ENCODE measurements around the gene COL3A1.

COL3A1 gene

GRCh38 chr2:189008555-189009262 lies 34.5 kb downstream of the COL3A1 start:
- no peak for DNase-seq
- ChIA-PET CTCF (no interaction called here), POLR2A (no interaction called here)
- no peak overlapping the region for H3K27ac ChIP-seq (ENCODE audit: insufficient read depth in 1 of 2, low read depth in 1 of 2, low read length in 2 of 2, poor library complexity in 1 of 2, severe bottlenecking in 2 of 2)
- WGBS (ENCODE audit: insufficient coverage), result 98% methylated on average over 7 of the region's 9 CpGs
- H3K4me3 ChIP-seq (ENCODE audit: control insufficient read depth in 1 of 7, extremely low read depth in 1 of 7, insufficient read depth in 4 of 7, low read depth in 2 of 7, low read length in 6 of 7), result no peak overlapping the region
- no peaks in the 10 kb centered on the region for H3K4me1 ChIP-seq (ENCODE audit: control extremely low read depth in 1 of 4, control insufficient read depth in 4 of 4, insufficient read depth in 4 of 4, low read length in 3 of 4)
- no peaks in the 10 kb centered on the region for H3K9me3 ChIP-seq (ENCODE audit: control extremely low read depth in 1 of 5, control insufficient read depth in 4 of 5, insufficient read depth in 2 of 5, low read depth in 1 of 5, low read length in 4 of 5)
- no peaks in the 10 kb centered on the region for H3K36me3 ChIP-seq (ENCODE audit: control insufficient read depth in 4 of 4, insufficient read depth in 4 of 4, low read length in 3 of 4)
- no peaks in the 10 kb centered on the region for H3K27me3 ChIP-seq (replicated peaks in 2 of 5; ENCODE audit: control insufficient read depth in 4 of 5, insufficient read depth in 5 of 5, low read length in 4 of 5)

DNA sequence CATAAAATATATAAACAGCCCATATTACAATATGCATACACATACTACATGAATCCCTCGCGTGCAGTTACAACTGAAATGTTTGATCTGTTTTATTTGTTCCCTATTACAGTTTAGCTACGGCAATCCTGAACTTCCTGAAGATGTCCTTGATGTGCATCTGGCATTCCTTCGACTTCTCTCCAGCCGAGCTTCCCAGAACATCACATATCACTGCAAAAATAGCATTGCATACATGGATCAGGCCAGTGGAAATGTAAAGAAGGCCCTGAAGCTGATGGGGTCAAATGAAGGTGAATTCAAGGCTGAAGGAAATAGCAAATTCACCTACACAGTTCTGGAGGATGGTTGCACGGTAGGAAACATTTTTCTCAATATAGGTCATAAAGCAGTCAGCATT lies 36.4 kb downstream of the COL3A1 start:
- POLR2A ChIA-PET, result no interaction called here
- Histone ChIP-seq H3K9me3 (ENCODE audit: control extremely low read depth in 1 of 5, control insufficient read depth in 4 of 5, insufficient read depth in 2 of 5, low read depth in 1 of 5, low read length in 4 of 5) (no peaks in the 10 kb centered on the region), H3K4me1 (ENCODE audit: control extremely low read depth in 1 of 4, control insufficient read depth in 4 of 4, insufficient read depth in 4 of 4, low read length in 3 of 4) (no peaks in the 10 kb centered on the region), H3K36me3 (ENCODE audit: control insufficient read depth in 4 of 4, insufficient read depth in 4 of 4, low read length in 3 of 4) (no peaks in the 10 kb centered on the region), H3K27ac (ENCODE audit: insufficient read depth in 1 of 2, low read depth in 1 of 2, low read length in 2 of 2, poor library complexity in 1 of 2, severe bottlenecking in 2 of 2) (no peak overlapping the region), H3K4me3 (ENCODE audit: control insufficient read depth in 1 of 7, extremely low read depth in 1 of 7, insufficient read depth in 4 of 7, low read depth in 2 of 7, low read length in 6 of 7) (no peak overlapping the region), H3K27me3 (replicated peaks in 2 of 5; ENCODE audit: control insufficient read depth in 4 of 5, insufficient read depth in 5 of 5, low read length in 4 of 5) (no peaks in the 10 kb centered on the region)
- DNase-seq, result no peak
- CTCF ChIA-PET, result no interaction called here
- 95% methylated on average over 4 of the region's 6 CpGs for WGBS (ENCODE audit: insufficient coverage)

DNA sequence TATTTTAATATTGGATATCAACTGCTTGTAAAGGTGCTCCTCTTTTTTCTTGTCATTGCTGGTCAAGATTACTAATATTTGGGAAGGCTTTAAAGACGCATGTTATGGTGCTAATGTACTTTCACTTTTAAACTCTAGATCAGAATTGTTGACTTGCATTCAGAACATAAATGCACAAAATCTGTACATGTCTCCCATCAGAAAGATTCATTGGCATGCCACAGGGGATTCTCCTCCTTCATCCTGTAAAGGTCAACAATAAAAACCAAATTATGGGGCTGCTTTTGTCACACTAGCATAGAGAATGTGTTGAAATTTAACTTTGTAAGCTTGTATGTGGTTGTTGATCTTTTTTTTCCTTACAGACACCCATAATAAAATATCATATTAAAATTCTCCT lies 38.2 kb downstream of the COL3A1 start:
- ChIA-PET CTCF (no interaction called here), POLR2A (no interaction called here)
- Histone ChIP-seq H3K4me1 (ENCODE audit: control extremely low read depth in 1 of 4, control insufficient read depth in 4 of 4, insufficient read depth in 4 of 4, low read length in 3 of 4) (no peaks in the 10 kb centered on the region), H3K9me3 (ENCODE audit: control extremely low read depth in 1 of 5, control insufficient read depth in 4 of 5, insufficient read depth in 2 of 5, low read depth in 1 of 5, low read length in 4 of 5) (no peaks in the 10 kb centered on the region), H3K36me3 (ENCODE audit: control insufficient read depth in 4 of 4, insufficient read depth in 4 of 4, low read length in 3 of 4) (no peaks in the 10 kb centered on the region), H3K4me3 (ENCODE audit: control insufficient read depth in 1 of 7, extremely low read depth in 1 of 7, insufficient read depth in 4 of 7, low read depth in 2 of 7, low read length in 6 of 7) (no peak overlapping the region), H3K27me3 (replicated peaks in 2 of 5; ENCODE audit: control insufficient read depth in 4 of 5, insufficient read depth in 5 of 5, low read length in 4 of 5) (no peaks in the 10 kb centered on the region), H3K27ac (ENCODE audit: insufficient read depth in 1 of 2, low read depth in 1 of 2, low read length in 2 of 2, poor library complexity in 1 of 2, severe bottlenecking in 2 of 2) (no peak overlapping the region)
- no peak for DNase-seq
- WGBS (ENCODE audit: insufficient coverage), result no CpG with 5 or more reads among the region's 1 CpG

- Histone ChIP-seq H3K4me1 (ENCODE audit: control extremely low read depth in 1 of 4, control insufficient read depth in 4 of 4, insufficient read depth in 4 of 4, low read length in 3 of 4) (no peaks in the 10 kb centered on the region), H3K4me3 (ENCODE audit: control insufficient read depth in 1 of 7, extremely low read depth in 1 of 7, insufficient read depth in 4 of 7, low read depth in 2 of 7, low read length in 6 of 7) (no peak overlapping the region), H3K27ac (ENCODE audit: insufficient read depth in 1 of 2, low read depth in 1 of 2, low read length in 2 of 2, poor library complexity in 1 of 2, severe bottlenecking in 2 of 2) (no peak overlapping the region), H3K9me3 (ENCODE audit: control extremely low read depth in 1 of 5, control insufficient read depth in 4 of 5, insufficient read depth in 2 of 5, low read depth in 1 of 5, low read length in 4 of 5) (no peaks in the 10 kb centered on the region), H3K36me3 (ENCODE audit: control insufficient read depth in 4 of 4, insufficient read depth in 4 of 4, low read length in 3 of 4) (no peaks in the 10 kb centered on the region), H3K27me3 (replicated peaks in 2 of 5; ENCODE audit: control insufficient read depth in 4 of 5, insufficient read depth in 5 of 5, low read length in 4 of 5) (no peaks in the 10 kb centered on the region)
- POLR2A ChIA-PET, result no interaction called here
- DNase-seq, result no peak
- CTCF ChIA-PET, result no interaction called here
- no CpG with 5 or more reads among the region's 3 CpGs for WGBS (ENCODE audit: insufficient coverage)
These were observed 38.9 kb downstream of the COL3A1 start for GRCh38 chr2:189013031-189013430.

DNA sequence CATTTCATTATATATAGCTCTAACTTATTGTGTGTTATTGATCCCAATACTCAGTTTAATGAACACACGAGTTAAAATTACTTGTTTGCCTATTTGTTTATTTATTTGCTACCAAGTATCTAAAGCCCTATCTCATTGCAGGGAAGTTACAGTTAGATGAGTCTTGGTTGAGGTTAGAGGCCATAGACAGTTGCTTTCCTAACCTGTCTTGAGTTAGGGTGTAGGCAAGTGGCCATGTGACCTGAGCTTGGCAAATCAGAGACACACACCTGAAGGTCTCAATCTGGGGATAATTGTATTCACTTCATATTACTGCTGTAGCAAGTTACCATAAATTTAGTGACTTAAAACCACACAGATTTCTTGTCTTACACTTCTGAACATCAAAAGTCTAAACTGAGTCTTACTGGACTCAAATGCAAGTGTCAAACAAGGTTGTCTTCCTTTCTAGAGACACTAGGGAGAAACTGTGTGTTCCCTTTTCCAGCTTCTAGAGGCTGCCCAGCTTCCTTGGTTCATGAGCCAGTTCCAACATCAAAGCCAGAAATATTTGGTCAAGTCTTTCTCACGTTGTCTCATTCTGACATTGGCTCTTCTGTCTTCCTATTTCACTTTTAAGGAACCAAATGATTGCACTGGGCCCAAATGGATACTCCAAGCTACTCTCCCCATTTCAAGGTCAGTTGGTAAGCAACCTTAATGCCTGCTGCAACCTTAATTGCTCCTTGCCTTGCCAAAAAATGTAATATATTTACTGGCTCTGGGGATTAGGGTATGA lies 39.7 kb downstream of the COL3A1 start:
- Histone ChIP-seq H3K36me3 (ENCODE audit: control insufficient read depth in 4 of 4, insufficient read depth in 4 of 4, low read length in 3 of 4) (no peaks in the 10 kb centered on the region), H3K27ac (ENCODE audit: insufficient read depth in 1 of 2, low read depth in 1 of 2, low read length in 2 of 2, poor library complexity in 1 of 2, severe bottlenecking in 2 of 2) (no peak overlapping the region), H3K4me1 (ENCODE audit: control extremely low read depth in 1 of 4, control insufficient read depth in 4 of 4, insufficient read depth in 4 of 4, low read length in 3 of 4) (no peaks in the 10 kb centered on the region), H3K9me3 (ENCODE audit: control extremely low read depth in 1 of 5, control insufficient read depth in 4 of 5, insufficient read depth in 2 of 5, low read depth in 1 of 5, low read length in 4 of 5) (no peaks in the 10 kb centered on the region), H3K4me3 (ENCODE audit: control insufficient read depth in 1 of 7, extremely low read depth in 1 of 7, insufficient read depth in 4 of 7, low read depth in 2 of 7, low read length in 6 of 7) (no peak overlapping the region), H3K27me3 (replicated peaks in 2 of 5; ENCODE audit: control insufficient read depth in 4 of 5, insufficient read depth in 5 of 5, low read length in 4 of 5) (no peaks in the 10 kb centered on the region)
- WGBS (ENCODE audit: insufficient coverage), result 100% methylated on average over 2 of the region's 2 CpGs
- ChIA-PET CTCF (interaction anchor here (0.6 kb wide), 1 partner anchor 361 kb away, joined by 3 read pairs; no protein-coding TSS in a partner anchor), POLR2A (no interaction called here)
- DNase-seq, result no peak

- POLR2A ChIA-PET, result no interaction called here
- H3K9me3 ChIP-seq (ENCODE audit: control extremely low read depth in 1 of 5, control insufficient read depth in 4 of 5, insufficient read depth in 2 of 5, low read depth in 1 of 5, low read length in 4 of 5), result no peaks in the 10 kb centered on the region
- CTCF ChIA-PET, result no interaction called here
- no peak overlapping the region for H3K4me3 ChIP-seq (ENCODE audit: control insufficient read depth in 1 of 7, extremely low read depth in 1 of 7, insufficient read depth in 4 of 7, low read depth in 2 of 7, low read length in 6 of 7)
- 100% methylated on average over 1 of the region's 2 CpGs for WGBS (ENCODE audit: insufficient coverage)
- DNase-seq, result no peak
- H3K36me3 ChIP-seq (ENCODE audit: control insufficient read depth in 4 of 4, insufficient read depth in 4 of 4, low read length in 3 of 4), result no peaks in the 10 kb centered on the region
- H3K27ac ChIP-seq (ENCODE audit: insufficient read depth in 1 of 2, low read depth in 1 of 2, low read length in 2 of 2, poor library complexity in 1 of 2, severe bottlenecking in 2 of 2), result no peak overlapping the region
- no peaks in the 10 kb centered on the region for H3K27me3 ChIP-seq (replicated peaks in 2 of 5; ENCODE audit: control insufficient read depth in 4 of 5, insufficient read depth in 5 of 5, low read length in 4 of 5)
- H3K4me1 ChIP-seq (ENCODE audit: control extremely low read depth in 1 of 4, control insufficient read depth in 4 of 4, insufficient read depth in 4 of 4, low read length in 3 of 4), result no peaks in the 10 kb centered on the region
These were observed 40.4 kb downstream of the COL3A1 start for GRCh38 chr2:189014449-189015138.

- no peaks in the 10 kb centered on the region for H3K27me3 ChIP-seq (replicated peaks in 2 of 5; ENCODE audit: control insufficient read depth in 4 of 5, insufficient read depth in 5 of 5, low read length in 4 of 5)
- peaks cover 0 to 1% (median 0%) of the 10 kb centered on the region in 5 experiments for H3K9me3 ChIP-seq (ENCODE audit: control extremely low read depth in 1 of 5, control insufficient read depth in 4 of 5, insufficient read depth in 2 of 5, low read depth in 1 of 5, low read length in 4 of 5)
- no peaks in the 10 kb centered on the region for H3K4me1 ChIP-seq (ENCODE audit: control extremely low read depth in 1 of 4, control insufficient read depth in 4 of 4, insufficient read depth in 4 of 4, low read length in 3 of 4)
- DNase-seq, result no peak
- ChIA-PET POLR2A (no interaction called here), CTCF (no interaction called here)
- no peak overlapping the region for H3K4me3 ChIP-seq (ENCODE audit: control insufficient read depth in 1 of 7, extremely low read depth in 1 of 7, insufficient read depth in 4 of 7, low read depth in 2 of 7, low read length in 6 of 7)
- no peaks in the 10 kb centered on the region for H3K36me3 ChIP-seq (ENCODE audit: control insufficient read depth in 4 of 4, insufficient read depth in 4 of 4, low read length in 3 of 4)
- H3K27ac ChIP-seq (ENCODE audit: insufficient read depth in 1 of 2, low read depth in 1 of 2, low read length in 2 of 2, poor library complexity in 1 of 2, severe bottlenecking in 2 of 2), result no peak overlapping the region
- no CpG with 5 or more reads among the region's 1 CpG for WGBS (ENCODE audit: insufficient coverage)
These were observed 41.2 kb downstream of the COL3A1 start for GRCh38 chr2:189015359-189015758.

Data from common myeloid progenitor, CD34-positive (primary cell).